Measurements from ENCODE around the gene KCNQ2. TPM values are rescaled to one million over a fixed set of nuclear protein-coding genes. Genes with fewer than 3 reads are reported as not detected.

KCNQ2 gene
- total and polyA plus RNA-seq, 10 of the 15 experiments (the other 5 are each of a cell fraction or from before 2014, with no cell fraction given): 0.06 to 0.49 (median 0.26) TPM; not detected in 7

- RAD21 ChIA-PET (ENCODE audit: unreplicated experiment): no interaction called here
- intact Hi-C loops (cut with micrococcal nuclease; ENCODE audit: unreplicated experiment): no loop called here
- no peaks in the 10 kb centered on the region for H3K9me3 ChIP-seq (replicated peaks; ENCODE audit: control insufficient read depth, insufficient read depth, low read length)
- H3K27me3 ChIP-seq (replicated peaks in 1 of 2; ENCODE audit: control insufficient read depth in 2 of 2, insufficient read depth in 2 of 2, low read length in 1 of 2): no peaks in the 10 kb centered on the region; a peak in 2 of 4 replicates
- H3K9ac ChIP-seq (ENCODE audit: control insufficient read depth, insufficient read depth, low read length): no peak overlapping the region
- POLR2A ChIA-PET: no interaction called here
- no peak overlapping the region for H3K27ac ChIP-seq (ENCODE audit: control insufficient read depth, insufficient read depth)
- no TSS peak for BruUV-seq (replicated peaks)
- FAIRE-seq (no peak), DNase-seq (ENCODE audit: low read depth, low spot score) (no peak), ATAC-seq (no peak)
- no peak overlapping the region for H3K4me3 ChIP-seq
- SMC1A ChIA-PET (ENCODE audit: uncharacterized antibody, unreplicated experiment): no interaction called here
- in situ Hi-C loops (cut with MboI): no loop called here
- no peaks in the 10 kb centered on the region for H3K36me3 ChIP-seq (ENCODE audit: control insufficient read depth in 2 of 2, insufficient read depth in 2 of 2, low read length in 1 of 2)
- no peaks in the 10 kb centered on the region for H3K79me2 ChIP-seq (ENCODE audit: control insufficient read depth, insufficient read depth, low read length)
- TF ChIP-seq SUZ12 (IDR thresholded peaks at IDR 0.05; ENCODE audit: unreplicated experiment) (no peak), TCF12 (IDR thresholded peaks at IDR 0.05; ENCODE audit: low read depth, low read length) (no peak), RFX5 (IDR thresholded peaks at IDR 0.05; ENCODE audit: low read depth, low read length) (no peak), MTA3 (IDR thresholded peaks at IDR 0.05; ENCODE audit: borderline replicate concordance, low read length) (no peak), STAT3 (IDR thresholded peaks at IDR 0.05; ENCODE audit: low read depth, low read length) (no peak), LARP7 (IDR thresholded peaks at IDR 0.05) (no peak), SIX5 (IDR thresholded peaks at IDR 0.05; ENCODE audit: low read depth, low read length, severe bottlenecking) (no peak), SIN3A (IDR thresholded peaks at IDR 0.05; ENCODE audit: low read depth, low read length) (no peak), MYC (IDR thresholded peaks at IDR 0.05; ENCODE audit: insufficient read depth, insufficient read length, insufficient replicate concordance, low read length, severe bottlenecking) (no peak), FOXM1 (IDR thresholded peaks at IDR 0.05; ENCODE audit: low read depth, low read length) (no peak), MEF2B (IDR thresholded peaks at IDR 0.05; ENCODE audit: partially characterized antibody, poor library complexity, severe bottlenecking) (no peak), TCF7 (IDR thresholded peaks at IDR 0.05; ENCODE audit: borderline replicate concordance) (no peak), CHD1 (IDR thresholded peaks at IDR 0.05; ENCODE audit: low read depth, low read length) (no peak), TAF1 (IDR thresholded peaks at IDR 0.05; ENCODE audit: borderline replicate concordance, low read depth, low read length) (no peak), FOXK2 (IDR thresholded peaks at IDR 0.05) (no peak)
- TF ChIP-seq, protein P1, sequence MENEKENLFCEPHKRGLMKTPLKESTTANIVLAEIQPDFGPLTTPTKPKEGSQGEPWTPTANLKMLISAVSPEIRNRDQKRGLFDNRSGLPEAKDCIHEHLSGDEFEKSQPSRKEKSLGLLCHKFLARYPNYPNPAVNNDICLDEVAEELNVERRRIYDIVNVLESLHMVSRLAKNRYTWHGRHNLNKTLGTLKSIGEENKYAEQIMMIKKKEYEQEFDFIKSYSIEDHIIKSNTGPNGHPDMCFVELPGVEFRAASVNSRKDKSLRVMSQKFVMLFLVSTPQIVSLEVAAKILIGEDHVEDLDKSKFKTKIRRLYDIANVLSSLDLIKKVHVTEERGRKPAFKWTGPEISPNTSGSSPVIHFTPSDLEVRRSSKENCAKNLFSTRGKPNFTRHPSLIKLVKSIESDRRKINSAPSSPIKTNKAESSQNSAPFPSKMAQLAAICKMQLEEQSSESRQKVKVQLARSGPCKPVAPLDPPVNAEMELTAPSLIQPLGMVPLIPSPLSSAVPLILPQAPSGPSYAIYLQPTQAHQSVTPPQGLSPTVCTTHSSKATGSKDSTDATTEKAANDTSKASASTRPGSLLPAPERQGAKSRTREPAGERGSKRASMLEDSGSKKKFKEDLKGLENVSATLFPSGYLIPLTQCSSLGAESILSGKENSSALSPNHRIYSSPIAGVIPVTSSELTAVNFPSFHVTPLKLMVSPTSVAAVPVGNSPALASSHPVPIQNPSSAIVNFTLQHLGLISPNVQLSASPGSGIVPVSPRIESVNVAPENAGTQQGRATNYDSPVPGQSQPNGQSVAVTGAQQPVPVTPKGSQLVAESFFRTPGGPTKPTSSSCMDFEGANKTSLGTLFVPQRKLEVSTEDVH (IDR thresholded peaks at IDR 0.05; ENCODE audit: low read depth, partially characterized antibody): no peak
- CTCF ChIA-PET: no interaction called here
- WGBS (ENCODE audit: insufficient coverage, insufficient replicate concordance, low lambda C conversion rate, missing lambda C conversion rate): 39% methylated on average over 26 of the region's 32 CpGs
- no peaks in the 10 kb centered on the region for H4K20me1 ChIP-seq (ENCODE audit: control insufficient read depth, insufficient read depth)
- H2AFZ ChIP-seq (ENCODE audit: control insufficient read depth, low read depth, low read length): no peak overlapping the region
- no peaks in the 10 kb centered on the region for H3K4me1 ChIP-seq (ENCODE audit: control insufficient read depth, insufficient read depth, low read length)
- H3K4me2 ChIP-seq (ENCODE audit: control insufficient read depth, insufficient read depth): no peak overlapping the region
Measured at GRCh38 chr20:63415647-63416391, 56.6 kb downstream of the KCNQ2 start.
